H9 (cell line): ENCODE measurements around the gene OR10H5. TPM values are rescaled to one million over a fixed set of nuclear protein-coding genes. Genes with fewer than 3 reads are reported as not detected.

ENCODE experiments used
- DNase-seq: peaks from one replicate; pipeline ENCODE4 v3.0.0-alpha.2; 2017
- H2AFZ ChIP-seq: one replicate; pipeline ENCODE4 v1.6.1; 2013; ENCODE audit warnings: mild to moderate bottlenecking, low read length, control low read depth, moderate library complexity
- H2AK5ac ChIP-seq: 2 replicates; pipeline ENCODE4 v1.6.1; 2013; ENCODE audit warnings: low read length, control low read depth, mixed read lengths; ENCODE audit not compliant: insufficient read length
- H2BK120ac ChIP-seq: one replicate; pipeline ENCODE4 v1.6.1; 2013; ENCODE audit warnings: low read depth, mild to moderate bottlenecking, low read length, control low read depth, inconsistent platforms; ENCODE audit not compliant: poor library complexity, severe bottlenecking
- H2BK12ac ChIP-seq: 2 replicates; pipeline ENCODE4 v1.6.1; 2013; ENCODE audit warnings: low read length, control low read depth, mixed read lengths, low read depth; ENCODE audit not compliant: insufficient read length
- H2BK15ac ChIP-seq: 2 replicates; pipeline ENCODE4 v1.6.1; 2013; ENCODE audit warnings: low read depth, low read length, control low read depth
- H2BK20ac ChIP-seq: one replicate; pipeline ENCODE4 v1.6.1; 2013; ENCODE audit warnings: low read depth, mild to moderate bottlenecking, low read length, control low read depth, inconsistent platforms; ENCODE audit not compliant: poor library complexity, severe bottlenecking
- H2BK5ac ChIP-seq: 2 replicates; pipeline ENCODE4 v1.6.1; 2013; ENCODE audit warnings: low read length, control low read depth, mixed read lengths; ENCODE audit not compliant: insufficient read length
- H3K14ac ChIP-seq: 2 replicates; pipeline ENCODE4 v1.6.1; 2013; ENCODE audit warnings: low read length, control low read depth; ENCODE audit not compliant: insufficient read depth
- H3K18ac ChIP-seq: 2 replicates; pipeline ENCODE4 v1.6.1; 2013; ENCODE audit warnings: low read depth, mild to moderate bottlenecking, mixed read lengths, low read length, control low read depth; ENCODE audit not compliant: insufficient read length
- H3K23ac ChIP-seq: 2 replicates; pipeline ENCODE4 v1.6.1; 2013; ENCODE audit warnings: low read length, control low read depth, mixed read lengths, low read depth; ENCODE audit not compliant: insufficient read length
- H3K23me2 ChIP-seq: 2 replicates; pipeline ENCODE4 v1.6.1; 2013; ENCODE audit warnings: low read depth, mild to moderate bottlenecking, mixed read lengths, low read length, control low read depth; ENCODE audit not compliant: insufficient read length, poor library complexity, severe bottlenecking
- H3K27ac ChIP-seq: 2 replicates; pipeline ENCODE4 v1.5.1; 2013; ENCODE audit warnings: low read length, control low read depth, mixed read lengths, low read depth; ENCODE audit not compliant: insufficient read length
- H3K27me3 ChIP-seq: 2 replicates; pipeline ENCODE4 v1.6.1; 2013; ENCODE audit warnings: low read length, control low read depth, inconsistent platforms; ENCODE audit not compliant: insufficient read depth
- H3K4ac ChIP-seq: 2 replicates; pipeline ENCODE4 v1.6.1; 2013; ENCODE audit warnings: low read depth, mild to moderate bottlenecking, control low read depth, inconsistent platforms, low read length, moderate library complexity
- H3K4me1 ChIP-seq: 2 replicates; pipeline ENCODE4 v1.6.1; 2013; ENCODE audit warnings: low read length, control low read depth, inconsistent platforms; ENCODE audit not compliant: insufficient read depth
- H3K4me2 ChIP-seq: 2 replicates; pipeline ENCODE4 v1.6.1; 2013; ENCODE audit warnings: low read length, control low read depth, mixed read lengths; ENCODE audit not compliant: insufficient read length, insufficient read depth
- H3K56ac ChIP-seq: 2 replicates; pipeline ENCODE4 v1.6.1; 2013; ENCODE audit warnings: low read depth, mild to moderate bottlenecking, mixed read lengths, low read length, control low read depth; ENCODE audit not compliant: insufficient read length
- H3K79me1 ChIP-seq: 2 replicates; pipeline ENCODE4 v1.6.1; 2013; ENCODE audit warnings: low read depth, mild to moderate bottlenecking, moderate library complexity, low read length, control low read depth, inconsistent platforms; ENCODE audit not compliant: insufficient read depth, poor library complexity, severe bottlenecking
- H3K79me2 ChIP-seq: 2 replicates; pipeline ENCODE4 v1.6.1; 2013; ENCODE audit warnings: low read length, control low read depth, inconsistent platforms; ENCODE audit not compliant: insufficient read depth
- H3K9ac ChIP-seq: 2 replicates; pipeline ENCODE4 v1.6.1; 2013; ENCODE audit warnings: low read length, control low read depth, mixed read lengths; ENCODE audit not compliant: insufficient read length; ENCODE audit errors: extremely low read depth
- H3K9me3 ChIP-seq: one replicate; pipeline ENCODE4 v1.6.1; 2013; ENCODE audit warnings: low read depth, low read length, inconsistent platforms; ENCODE audit not compliant: control insufficient read depth
- H3T11ph ChIP-seq: one replicate; pipeline ENCODE4 v1.6.1; 2013; ENCODE audit warnings: mild to moderate bottlenecking, low read length, control low read depth, inconsistent platforms
- H4K20me1 ChIP-seq: one replicate; pipeline ENCODE4 v1.6.1; 2013; ENCODE audit not compliant: control insufficient read depth, insufficient read length, insufficient read depth
- H4K5ac ChIP-seq: 2 replicates; pipeline ENCODE4 v1.6.1; 2013; ENCODE audit warnings: low read depth, mild to moderate bottlenecking, mixed read lengths, low read length, control low read depth; ENCODE audit not compliant: insufficient read length
- H4K8ac ChIP-seq: replicated peaks from 2 replicates; pipeline ENCODE4 v1.6.1; 2013; ENCODE audit warnings: low read length, control low read depth, mixed read lengths, low read depth; ENCODE audit not compliant: insufficient read length
- H4K91ac ChIP-seq: 2 replicates; pipeline ENCODE4 v1.6.1; 2013; ENCODE audit warnings: low read depth, mild to moderate bottlenecking, moderate library complexity, mixed read lengths, low read length, control low read depth; ENCODE audit not compliant: insufficient read length
- H3K27ac Mint-ChIP-seq, 3 experiments: 2 replicates in 2 of 3; 3 replicates in 1 of 3; pipeline ENCODE4 v1.8.0; 2020 to 2021; ENCODE audit warnings: mixed read lengths in 3 of 3, mild to moderate bottlenecking in 1 of 3, moderate library complexity in 1 of 3
- H3K27me3 Mint-ChIP-seq: 2 replicates; pipeline ENCODE4 v1.8.0; 2021; ENCODE audit warnings: low read depth, mild to moderate bottlenecking, moderate library complexity, mixed read lengths
- H3K36me3 Mint-ChIP-seq, 3 experiments: 2 replicates in 2 of 3; 3 replicates in 1 of 3; pipeline ENCODE4 v1.8.0; 2020 to 2021; ENCODE audit warnings: low read depth in 3 of 3, mixed read lengths in 3 of 3; ENCODE audit not compliant: insufficient read depth in 1 of 3
- H3K4me1 Mint-ChIP-seq, 2 experiments: 2 replicates each; pipeline ENCODE4 v1.8.0; 2020; ENCODE audit warnings: mixed read lengths in 2 of 2
- H3K4me3 Mint-ChIP-seq, 2 experiments: 2 replicates in 1 of 2; 3 replicates in 1 of 2; pipeline ENCODE4 v1.8.0; 2020 to 2021; ENCODE audit warnings: mild to moderate bottlenecking in 2 of 2, mixed read lengths in 2 of 2, moderate library complexity in 1 of 2
- H3K9me3 Mint-ChIP-seq, 2 experiments: 2 replicates in 1 of 2; 3 replicates in 1 of 2; pipeline ENCODE4 v1.8.0; 2020; ENCODE audit warnings: mild to moderate bottlenecking in 2 of 2, mixed read lengths in 2 of 2, moderate library complexity in 1 of 2
- CTCF ChIP-seq: fragments of 200-600 bp; sonication (generic); conservative IDR thresholded peaks from 3 replicates; pipeline ENCODE4 v1.8.0; 2021; ENCODE audit warnings: antibody characterized with exemption, mild to moderate bottlenecking
- WGBS: extraction: QIAGEN DNeasy Blood & Tissue Kit; methylation state at CpG from one replicate; pipeline ENCODE4 v1.1.7; 2013; ENCODE audit warnings: missing lambda C conversion rate, low lambda C conversion rate, mixed read lengths; ENCODE audit not compliant: insufficient read length; ENCODE audit errors: extremely low coverage; 5-methylcytosine and 5-hydroxymethylcytosine counted together
- total RNA-seq: library from RNA; stranded (reverse); gene quantifications from 2 replicates; pipeline ENCODE4 v1.2.1, GENCODE V29; 2021

The OR10H5 gene
- total RNA-seq, 1 experiment from 2014 or later, result not detected

DNA sequence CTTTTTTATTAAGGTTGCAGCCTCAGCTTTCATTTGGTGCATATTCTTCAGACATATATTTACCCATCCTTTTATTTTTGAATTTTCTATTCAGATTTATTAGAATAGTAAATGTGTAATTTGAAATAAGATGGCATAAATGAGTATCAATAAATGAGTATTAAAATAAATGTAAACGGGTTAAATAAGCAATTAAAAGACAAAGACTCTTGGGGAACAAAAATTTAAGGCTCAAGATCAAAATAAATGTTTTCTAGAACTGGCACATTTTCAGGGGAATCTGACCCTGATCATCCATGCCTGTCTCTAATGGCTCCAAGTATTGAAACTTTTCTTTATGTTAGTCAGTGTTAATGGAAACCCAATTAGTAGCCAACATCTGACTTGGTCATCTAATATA lies 46.7 kb upstream of the OR10H5 start:
- Histone ChIP-seq H3K14ac (no peak overlapping the region), H3K9me3 (peaks cover 68% of the 10 kb centered on the region), H3K27ac (no peak overlapping the region), H3K4me1 (no peaks in the 10 kb centered on the region), H3K79me2 (no peaks in the 10 kb centered on the region), H4K8ac (no peak overlapping the region), H3K9ac (no peak overlapping the region), H3K4ac (no peak overlapping the region), H4K20me1 (no peaks in the 10 kb centered on the region), H2BK12ac (no peak overlapping the region), H3K4me2 (no peak overlapping the region), H2AFZ (no peak overlapping the region), H2BK5ac (no peak overlapping the region), H3K56ac (no peak overlapping the region), H3K27me3 (no peaks in the 10 kb centered on the region), H2BK20ac (no peak overlapping the region), H3T11ph (no peak overlapping the region), H4K5ac (no peak overlapping the region), H4K91ac (no peak overlapping the region), H3K18ac (no peak overlapping the region), H2BK120ac (no peak overlapping the region), H2BK15ac (no peak overlapping the region), H3K23ac (no peak overlapping the region), H3K79me1 (no peaks in the 10 kb centered on the region), H2AK5ac (no peak overlapping the region), H3K23me2 (no peaks in the 10 kb centered on the region)
- TF ChIP-seq CTCF, result no peak
- Mint-ChIP-seq H3K27me3 (no peaks in the 10 kb centered on the region; the same call in none of the 2 replicates), H3K36me3 (peaks cover 5 to 26% (median 9%) of the 10 kb centered on the region in 3 experiments; a peak in 5 of 7 replicates), H3K4me1 (no peaks in the 10 kb centered on the region), H3K27ac (no peak overlapping the region), H3K4me3 (no peak overlapping the region), H3K9me3 (peaks cover 74 to 83% of the 10 kb centered on the region in 2 experiments)
- WGBS, result no CpG with 5 or more reads among the region's 1 CpG
- no peak for DNase-seq
